Memory B cell (primary cell): ENCODE measurements around the gene DLX4.
A peak's percentile ranks its signal among the peaks of the same experiment; 100 is the strongest.

ENCODE experiments used
- ATAC-seq: fragments of 150-1000 bp; cut with Tn5 transposase; 2 replicates; pipeline ENCODE4 v1.10.0; 2021; ENCODE audit warnings: low read depth, mild to moderate bottlenecking, moderate library complexity
- DNase-seq, 2 donors: peaks; one replicate each; pipeline ENCODE4 v3.0.0; 2022; ENCODE audit warnings: low spot score in 2 of 2
- H3K27ac Mint-ChIP-seq: one replicate; pipeline ENCODE4 v1.8.0; 2022; ENCODE audit warnings: mild to moderate bottlenecking, moderate library complexity, mixed read lengths
- H3K27me3 Mint-ChIP-seq: one replicate; pipeline ENCODE4 v1.8.0; 2022; ENCODE audit warnings: mixed read lengths
- H3K36me3 Mint-ChIP-seq: one replicate; pipeline ENCODE4 v1.8.0; 2022; ENCODE audit warnings: mild to moderate bottlenecking, mixed read lengths
- H3K4me1 Mint-ChIP-seq: one replicate; pipeline ENCODE4 v1.8.0; 2022; ENCODE audit warnings: mixed read lengths
- H3K4me3 Mint-ChIP-seq: one replicate; pipeline ENCODE4 v1.8.0; 2022; ENCODE audit warnings: mild to moderate bottlenecking, moderate library complexity, mixed read lengths
- H3K9me3 Mint-ChIP-seq: one replicate; pipeline ENCODE4 v1.8.0; 2022; ENCODE audit warnings: mixed read lengths

Gene DLX4

DNA sequence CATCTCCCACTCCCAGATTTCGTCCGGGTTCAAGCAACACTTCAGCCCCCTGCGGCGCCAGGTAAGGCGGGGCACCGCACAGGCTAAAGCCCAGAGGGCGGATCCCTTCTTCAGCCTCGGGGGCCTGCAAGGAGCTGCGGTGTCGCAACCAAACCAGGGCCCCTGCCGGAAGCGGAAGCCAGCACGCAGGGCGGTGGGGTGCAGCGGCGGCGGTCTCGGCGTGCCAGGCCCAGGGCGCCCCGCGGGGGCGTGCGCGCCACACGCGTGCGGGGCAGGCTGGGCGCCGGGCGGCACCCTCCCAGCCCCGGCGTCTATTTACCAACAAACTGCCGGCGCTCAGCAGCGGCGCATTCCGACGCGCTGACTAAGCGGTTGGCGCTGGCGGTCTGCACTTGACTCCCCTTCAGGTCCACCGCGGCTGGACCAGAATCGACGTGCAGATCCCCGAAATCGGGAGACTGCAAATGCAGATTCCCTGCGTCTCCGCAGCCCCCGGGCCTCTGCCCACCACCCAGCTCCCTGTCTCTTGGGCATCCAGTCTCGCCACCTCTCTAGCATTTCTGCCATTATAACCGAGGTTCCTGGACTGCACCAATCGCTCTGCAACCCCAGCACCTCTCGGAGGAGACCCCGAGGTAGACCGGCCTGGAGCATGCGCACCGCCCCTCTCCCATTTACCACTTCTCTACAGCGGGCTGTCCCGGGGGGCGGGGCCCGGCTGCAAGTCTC is 421 bp upstream of the DLX4 start:
- H3K27ac Mint-ChIP-seq = no peak overlapping the region

DNA sequence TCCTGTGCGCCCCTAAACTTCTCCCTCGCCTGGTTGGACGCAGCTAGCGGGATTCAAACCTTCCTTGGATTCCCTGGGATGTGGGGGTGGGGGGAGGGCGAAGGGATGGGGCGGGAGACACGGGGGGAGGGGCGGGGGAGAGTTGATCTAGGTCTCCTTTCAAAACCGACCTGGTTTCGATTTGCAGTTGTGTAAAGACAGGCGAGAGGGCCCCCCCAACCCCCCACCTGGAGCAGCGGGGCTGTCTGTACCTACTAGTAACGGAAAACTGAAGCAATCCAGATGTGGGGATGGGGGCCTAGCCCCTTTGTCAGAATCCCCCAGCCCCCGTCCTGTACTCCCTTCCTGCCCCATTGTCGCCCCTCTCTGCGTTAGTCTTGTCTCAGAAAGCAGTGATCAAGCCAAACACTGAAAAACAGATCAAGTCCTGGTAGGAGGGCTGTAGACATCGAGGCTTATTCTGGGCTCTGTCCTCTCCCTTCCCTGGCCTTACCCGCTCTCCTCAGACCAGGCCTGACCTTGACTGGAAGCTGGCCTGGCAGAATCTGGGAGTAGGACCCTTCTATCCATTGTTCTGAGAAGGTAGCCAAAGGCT is 902 bp downstream of the DLX4 start:
- Mint-ChIP-seq H3K36me3 (peaks cover 2% of the 10 kb centered on the region), H3K9me3 (no peaks in the 10 kb centered on the region), H3K4me1 (peaks cover 21% of the 10 kb centered on the region), H3K4me3 (peak overlapping the region; percentile 88), H3K27ac (no peak overlapping the region), H3K27me3 (peaks cover 44% of the 10 kb centered on the region)
- DNase-seq = no peak
- no peak for ATAC-seq

More for the DNA sequence above, 421 bp upstream of the DLX4 start:
- ATAC-seq (peak; percentile 84), DNase-seq (peak; percentile 41 to 52)
- Mint-ChIP-seq H3K4me3 (peak overlapping the region; percentile 88), H3K27me3 (peaks cover 49% of the 10 kb centered on the region), H3K36me3 (peaks cover 3% of the 10 kb centered on the region), H3K4me1 (peaks cover 27% of the 10 kb centered on the region), H3K9me3 (peaks cover 1% of the 10 kb centered on the region)

DNA sequence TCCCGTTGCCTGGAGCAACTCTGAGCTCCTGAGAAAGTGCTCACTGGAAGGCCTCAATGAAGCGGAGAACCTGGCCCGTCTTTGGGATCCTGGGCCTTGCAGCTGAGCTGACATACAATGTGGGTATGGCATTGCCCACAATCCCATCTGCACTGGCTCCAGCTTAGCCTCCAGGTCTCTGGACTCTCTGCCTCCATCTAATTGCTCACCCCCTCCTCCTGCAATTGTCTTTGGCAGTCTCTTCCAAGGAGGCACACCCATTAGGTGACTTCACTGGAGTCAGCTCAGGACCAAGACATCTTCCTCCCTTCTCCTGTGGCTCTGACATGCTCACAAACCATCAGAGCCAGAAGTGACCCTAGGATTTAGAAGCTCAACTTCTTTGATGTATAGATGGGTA is 1.5 kb downstream of the DLX4 start:
- Mint-ChIP-seq H3K4me3 (peak overlapping the region; percentile 33), H3K4me1 (peaks cover 18% of the 10 kb centered on the region), H3K36me3 (peaks cover 2% of the 10 kb centered on the region), H3K9me3 (no peaks in the 10 kb centered on the region), H3K27ac (no peak overlapping the region), H3K27me3 (peaks cover 43% of the 10 kb centered on the region)
- DNase-seq = no peak
- ATAC-seq = no peak

DNA sequence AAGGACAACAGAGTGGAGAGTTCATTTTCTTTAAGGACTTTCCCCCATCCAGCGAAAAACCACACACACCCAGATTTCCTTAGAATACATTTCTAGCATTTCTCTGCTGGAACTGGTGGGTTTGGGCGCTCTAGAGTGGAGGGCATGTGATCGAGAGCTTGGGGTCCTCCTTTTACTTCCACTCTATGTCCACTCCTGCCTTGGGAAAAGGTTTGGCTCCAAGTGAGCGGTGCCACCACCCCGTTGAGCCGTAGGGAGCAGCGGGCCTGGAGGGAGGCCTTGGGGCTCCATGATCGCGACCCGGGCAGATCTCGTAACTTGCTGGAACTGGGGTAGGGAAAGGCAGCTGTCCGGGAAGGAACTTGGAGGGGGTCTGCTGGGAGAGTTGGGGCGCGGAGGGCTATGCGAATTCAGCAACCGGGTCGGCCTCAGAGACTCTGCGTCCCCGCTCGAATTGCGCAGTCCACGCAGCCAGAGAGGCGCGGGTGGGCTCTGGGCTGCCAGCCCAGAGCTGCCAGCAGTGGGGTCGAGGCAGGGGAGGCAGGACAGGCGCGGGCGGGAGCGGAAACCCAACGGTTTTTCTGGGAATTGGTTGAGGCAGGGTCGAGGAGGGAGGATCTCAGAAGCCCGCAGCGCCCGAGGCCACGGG is 2.3 kb downstream of the DLX4 start:
- Mint-ChIP-seq H3K27ac (peak overlapping the region; percentile 67), H3K27me3 (peaks cover 42% of the 10 kb centered on the region), H3K4me3 (no peak overlapping the region), H3K9me3 (no peaks in the 10 kb centered on the region), H3K36me3 (peaks cover 2% of the 10 kb centered on the region), H3K4me1 (peaks cover 15% of the 10 kb centered on the region)
- no peak for ATAC-seq
- no peak for DNase-seq

DNA sequence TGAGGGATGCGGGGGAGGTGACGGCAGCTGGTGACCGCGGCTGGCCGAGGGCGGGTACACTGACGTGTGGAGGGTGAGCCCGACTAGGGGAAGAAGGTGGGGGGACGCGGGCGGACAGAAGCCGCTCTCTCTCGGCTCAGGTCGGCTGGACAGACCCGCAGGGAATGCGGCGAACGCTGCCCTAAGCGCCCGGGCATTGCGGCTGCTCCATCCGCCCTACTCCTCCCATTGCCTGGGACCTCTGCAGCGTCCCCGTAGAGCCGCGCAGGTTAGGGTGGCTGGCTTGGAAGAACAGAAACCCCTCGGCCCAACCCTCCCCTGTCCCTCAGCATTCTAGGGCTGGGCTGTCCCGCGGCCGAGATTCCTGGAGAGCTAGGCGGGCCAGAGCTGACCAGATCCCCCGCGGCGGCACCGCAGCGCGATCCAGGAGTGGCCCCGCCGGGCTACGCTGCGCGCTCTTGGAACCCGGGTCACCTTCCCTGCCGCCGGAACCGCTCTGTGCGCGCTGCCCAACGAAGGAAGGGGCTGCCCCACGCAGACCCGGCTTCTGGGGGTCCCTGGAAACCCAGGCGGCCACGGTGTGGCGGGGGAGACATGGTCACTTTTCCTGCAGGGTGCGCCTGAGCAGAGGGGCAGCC is 3.0 kb downstream of the DLX4 start:
- DNase-seq = no peak
- Mint-ChIP-seq H3K27ac (no peak overlapping the region), H3K9me3 (no peaks in the 10 kb centered on the region), H3K36me3 (peaks cover 2% of the 10 kb centered on the region), H3K4me1 (peaks cover 15% of the 10 kb centered on the region), H3K27me3 (peaks cover 42% of the 10 kb centered on the region), H3K4me3 (no peak overlapping the region)
- ATAC-seq = no peak

DNA sequence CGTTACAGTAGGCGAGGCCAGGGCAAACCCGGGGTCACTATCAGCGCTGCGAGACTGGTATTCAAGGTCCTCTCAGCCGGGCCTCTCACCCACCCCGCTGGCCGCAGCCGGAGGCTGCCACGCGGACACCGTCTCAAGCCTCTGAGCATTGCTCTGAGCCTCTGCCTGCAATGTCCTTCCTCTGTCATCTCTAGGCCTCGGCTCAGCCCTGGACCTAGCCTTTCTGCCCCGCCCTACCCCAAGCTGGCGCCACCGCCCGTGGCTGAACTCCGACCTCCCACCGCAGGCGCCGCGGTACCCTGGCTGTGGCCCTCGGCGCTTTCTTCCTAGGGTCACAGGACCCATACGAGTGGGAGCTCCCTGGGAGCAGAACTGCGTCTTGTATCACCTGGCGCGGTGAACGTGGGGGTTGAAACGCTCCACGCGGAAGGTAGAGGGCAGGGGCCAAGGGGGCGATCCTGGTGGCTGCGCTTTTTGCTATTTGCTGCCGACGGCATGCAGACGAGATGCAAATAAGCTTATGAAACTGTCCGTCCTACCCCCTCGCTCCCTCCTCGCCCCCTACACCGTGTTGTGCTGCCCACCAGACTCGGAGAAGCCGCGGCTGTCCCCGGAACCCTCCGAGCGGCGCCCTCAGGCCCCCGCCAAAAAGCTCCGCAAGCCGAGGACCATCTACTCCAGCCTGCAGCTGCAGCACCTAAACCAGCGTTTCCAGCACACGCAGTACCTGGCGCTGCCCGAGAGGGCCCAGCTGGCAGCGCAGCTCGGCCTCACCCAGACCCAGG is 3.7 kb downstream of the DLX4 start:
- Mint-ChIP-seq H3K36me3 (peaks cover under 1% of the 10 kb centered on the region), H3K9me3 (no peaks in the 10 kb centered on the region), H3K27me3 (peaks cover 36% of the 10 kb centered on the region), H3K4me1 (peaks cover 13% of the 10 kb centered on the region), H3K4me3 (no peak overlapping the region), H3K27ac (no peak overlapping the region)
- ATAC-seq (no peak), DNase-seq (no peak)

DNA sequence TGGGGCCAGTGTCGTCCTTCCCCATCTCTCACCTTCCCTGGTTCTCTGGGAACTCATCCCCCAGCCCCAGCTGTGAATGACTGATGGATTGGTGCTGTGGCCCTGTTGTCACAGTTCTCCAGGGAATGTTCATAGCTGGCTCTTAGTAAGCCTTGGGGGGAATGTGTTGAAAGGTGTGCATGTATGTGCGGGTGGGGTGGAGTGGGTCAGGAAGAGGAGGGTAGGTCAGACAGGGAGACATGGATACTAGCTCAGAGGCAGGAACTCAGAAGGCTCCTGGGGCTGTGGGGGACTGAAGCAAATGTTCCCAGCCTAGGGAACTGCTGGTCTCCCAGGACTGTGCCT is 4.3 kb downstream of the DLX4 start:
- ATAC-seq (no peak), DNase-seq (no peak)
- H3K27me3 Mint-ChIP-seq = peaks cover 35% of the 10 kb centered on the region
- no peak overlapping the region for H3K4me3 Mint-ChIP-seq
- H3K4me1 Mint-ChIP-seq = peaks cover 12% of the 10 kb centered on the region
- no peak overlapping the region for H3K27ac Mint-ChIP-seq
- H3K36me3 Mint-ChIP-seq = no peaks in the 10 kb centered on the region
- H3K9me3 Mint-ChIP-seq = no peaks in the 10 kb centered on the region

DNA sequence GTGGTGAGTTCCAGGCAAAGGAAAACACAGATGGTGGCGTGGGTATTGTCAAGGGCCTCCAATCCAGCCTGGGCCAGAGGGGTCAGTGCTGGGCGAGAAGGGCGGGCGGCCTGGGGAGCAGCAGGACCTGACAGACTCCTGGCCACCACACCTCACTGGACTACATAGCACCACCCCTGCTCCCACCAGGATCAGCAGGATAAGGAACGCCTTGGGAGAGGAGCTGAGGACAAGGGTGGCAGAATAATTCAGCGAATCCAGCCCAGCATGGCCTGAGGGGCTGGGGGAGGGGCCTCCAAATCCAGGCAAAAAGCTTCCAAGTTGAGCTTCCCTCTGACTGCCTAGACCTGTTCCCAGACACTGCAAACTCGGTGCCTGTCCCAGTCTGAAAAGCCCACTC is 6.5 kb downstream of the DLX4 start:
- DNase-seq (no peak), ATAC-seq (no peak)
- Mint-ChIP-seq H3K36me3 (no peaks in the 10 kb centered on the region), H3K4me3 (no peak overlapping the region), H3K27ac (no peak overlapping the region), H3K9me3 (no peaks in the 10 kb centered on the region), H3K4me1 (peaks cover 9% of the 10 kb centered on the region), H3K27me3 (peaks cover 40% of the 10 kb centered on the region)

DNA sequence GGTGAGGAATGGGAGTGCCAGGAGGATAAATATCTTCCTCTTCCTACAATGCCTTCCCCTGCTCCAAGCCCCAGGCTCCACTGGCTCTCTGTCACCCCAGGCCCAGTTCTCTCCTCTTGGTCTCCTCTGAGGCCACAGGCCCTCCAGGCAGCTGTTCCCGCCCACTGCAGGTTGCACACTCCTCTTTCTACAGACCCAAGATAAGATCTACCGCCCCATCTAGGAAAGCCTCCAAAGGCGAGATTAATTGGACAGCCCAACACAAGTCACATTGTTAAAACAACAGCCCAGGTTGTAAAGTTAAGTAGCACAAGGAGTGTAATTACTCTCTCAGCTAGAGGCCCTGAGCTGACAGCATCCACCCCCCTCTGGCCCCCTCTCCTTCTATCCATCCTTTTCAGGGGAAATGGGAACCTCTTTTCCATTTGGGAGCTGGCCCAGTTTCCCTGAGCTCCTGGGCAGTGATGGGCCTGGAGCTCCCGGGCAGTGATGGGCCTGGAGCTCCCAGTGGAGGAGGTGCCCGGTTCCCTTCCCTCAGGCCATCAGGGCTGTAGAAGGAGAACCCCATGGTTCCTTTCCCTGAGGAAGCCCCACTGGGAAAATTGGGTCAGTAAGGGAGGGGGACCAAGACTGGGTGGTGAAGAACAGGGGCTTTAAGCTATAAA is 7.3 kb downstream of the DLX4 start:
- Mint-ChIP-seq H3K4me3 (no peak overlapping the region), H3K27me3 (peaks cover 38% of the 10 kb centered on the region), H3K9me3 (no peaks in the 10 kb centered on the region), H3K4me1 (peaks cover 7% of the 10 kb centered on the region), H3K27ac (no peak overlapping the region), H3K36me3 (no peaks in the 10 kb centered on the region)
- ATAC-seq (no peak), DNase-seq (no peak)

DNA sequence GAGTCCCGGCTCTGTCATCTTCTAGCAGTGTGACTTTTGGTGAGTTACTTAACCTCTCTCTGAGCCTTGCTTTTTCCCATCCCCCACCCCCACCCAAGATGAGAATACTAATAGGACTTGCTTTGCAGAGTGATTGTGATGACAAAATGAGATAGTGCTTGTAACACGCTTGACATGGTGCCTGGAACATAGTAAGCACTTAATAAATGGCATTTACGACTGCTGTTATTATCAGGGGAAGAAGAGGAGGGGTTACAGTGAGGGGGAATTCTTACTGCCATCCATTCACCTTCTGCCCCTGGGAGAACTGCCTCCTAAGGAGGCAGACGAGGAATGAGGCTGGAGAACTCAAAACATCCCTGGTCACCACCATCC is 7.8 kb downstream of the DLX4 start:
- Mint-ChIP-seq H3K36me3 (no peaks in the 10 kb centered on the region), H3K27me3 (peaks cover 36% of the 10 kb centered on the region), H3K9me3 (no peaks in the 10 kb centered on the region), H3K27ac (no peak overlapping the region), H3K4me1 (peaks cover 3% of the 10 kb centered on the region), H3K4me3 (no peak overlapping the region)
- DNase-seq (no peak), ATAC-seq (no peak)

DNA sequence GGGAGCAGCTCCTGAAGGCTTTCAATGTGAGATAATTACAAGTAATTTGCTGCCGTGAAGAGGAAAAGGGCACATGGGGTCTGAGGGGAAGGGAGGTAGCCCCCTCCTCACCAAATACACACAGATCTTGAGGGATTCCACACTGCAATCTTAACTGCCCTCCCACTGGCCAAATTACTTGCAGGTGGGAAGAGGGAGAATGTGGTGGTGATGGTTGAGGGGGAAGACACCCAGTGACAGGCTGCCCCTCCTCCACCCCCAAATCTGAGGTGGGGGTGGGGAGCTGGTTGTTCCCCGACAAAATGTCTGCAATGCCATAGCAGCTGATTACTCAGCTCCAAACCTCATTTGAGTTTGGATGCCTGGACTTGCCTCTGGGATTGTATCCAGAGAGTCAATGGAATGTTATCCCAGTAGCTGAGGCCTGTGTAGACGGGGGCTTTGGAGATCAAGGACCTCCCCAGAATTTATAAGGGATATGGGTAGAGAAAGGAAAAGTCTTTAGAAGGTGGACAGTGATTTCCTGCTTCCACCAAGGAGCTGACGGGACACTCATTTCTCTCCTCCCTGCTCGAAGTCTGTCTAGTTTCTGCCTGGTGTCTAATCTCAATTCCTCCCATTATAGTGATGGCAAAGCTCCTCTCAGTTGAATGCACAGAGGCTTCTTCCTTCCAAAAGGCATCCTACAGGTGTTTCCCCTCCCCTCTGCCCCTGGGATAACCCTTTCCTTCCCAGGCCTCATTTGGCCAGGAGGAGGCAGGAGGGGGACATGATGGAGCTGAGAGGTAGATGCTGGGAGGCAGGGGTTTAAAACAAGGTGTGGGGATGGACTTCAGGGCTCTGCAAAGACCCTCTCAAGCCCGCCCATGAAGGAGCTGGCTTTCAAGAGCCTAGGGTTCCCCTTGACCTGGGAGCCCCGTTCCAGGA is 8.7 kb downstream of the DLX4 start:
- DNase-seq = no peak
- H3K4me3 Mint-ChIP-seq = no peak overlapping the region
- H3K27me3 Mint-ChIP-seq = peaks cover 36% of the 10 kb centered on the region
- H3K9me3 Mint-ChIP-seq = no peaks in the 10 kb centered on the region
- no peak overlapping the region for H3K27ac Mint-ChIP-seq
- ATAC-seq = no peak
- no peaks in the 10 kb centered on the region for H3K36me3 Mint-ChIP-seq
- H3K4me1 Mint-ChIP-seq = no peaks in the 10 kb centered on the region

DNA sequence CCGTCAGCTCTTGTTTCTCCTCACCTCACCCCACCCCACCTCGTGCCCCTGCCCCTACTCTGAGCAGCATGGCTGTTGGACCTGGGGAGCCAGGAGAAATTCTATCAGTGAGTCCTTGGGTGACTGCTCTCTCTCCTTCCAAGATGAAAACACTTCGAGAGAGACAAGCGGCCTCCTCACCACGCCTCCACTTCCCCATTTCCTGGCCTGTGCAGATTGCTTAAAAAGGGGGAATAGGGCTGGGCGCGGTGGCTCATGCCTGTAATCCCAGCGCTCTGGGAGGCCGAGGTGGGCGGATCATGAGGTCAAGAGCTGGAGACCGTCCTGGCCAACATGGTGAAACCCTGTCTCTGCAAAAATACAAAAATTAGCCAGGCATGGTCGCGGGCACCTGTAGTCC is 9.5 kb downstream of the DLX4 start:
- peaks cover 32% of the 10 kb centered on the region for H3K27me3 Mint-ChIP-seq
- H3K4me1 Mint-ChIP-seq = no peaks in the 10 kb centered on the region
- DNase-seq (no peak), ATAC-seq (no peak)
- no peak overlapping the region for H3K27ac Mint-ChIP-seq
- H3K36me3 Mint-ChIP-seq = no peaks in the 10 kb centered on the region
- H3K4me3 Mint-ChIP-seq = no peak overlapping the region
- no peaks in the 10 kb centered on the region for H3K9me3 Mint-ChIP-seq
